Measurements from ENCODE around the gene PPM1M. TPM values are rescaled to one million over a fixed set of nuclear protein-coding genes. Genes with fewer than 3 reads are reported as not detected.

The PPM1M gene
- total RNA-seq, 4 donors from 2014 or later, result 2.0 to 8.4 (median 6.2) TPM

DNA sequence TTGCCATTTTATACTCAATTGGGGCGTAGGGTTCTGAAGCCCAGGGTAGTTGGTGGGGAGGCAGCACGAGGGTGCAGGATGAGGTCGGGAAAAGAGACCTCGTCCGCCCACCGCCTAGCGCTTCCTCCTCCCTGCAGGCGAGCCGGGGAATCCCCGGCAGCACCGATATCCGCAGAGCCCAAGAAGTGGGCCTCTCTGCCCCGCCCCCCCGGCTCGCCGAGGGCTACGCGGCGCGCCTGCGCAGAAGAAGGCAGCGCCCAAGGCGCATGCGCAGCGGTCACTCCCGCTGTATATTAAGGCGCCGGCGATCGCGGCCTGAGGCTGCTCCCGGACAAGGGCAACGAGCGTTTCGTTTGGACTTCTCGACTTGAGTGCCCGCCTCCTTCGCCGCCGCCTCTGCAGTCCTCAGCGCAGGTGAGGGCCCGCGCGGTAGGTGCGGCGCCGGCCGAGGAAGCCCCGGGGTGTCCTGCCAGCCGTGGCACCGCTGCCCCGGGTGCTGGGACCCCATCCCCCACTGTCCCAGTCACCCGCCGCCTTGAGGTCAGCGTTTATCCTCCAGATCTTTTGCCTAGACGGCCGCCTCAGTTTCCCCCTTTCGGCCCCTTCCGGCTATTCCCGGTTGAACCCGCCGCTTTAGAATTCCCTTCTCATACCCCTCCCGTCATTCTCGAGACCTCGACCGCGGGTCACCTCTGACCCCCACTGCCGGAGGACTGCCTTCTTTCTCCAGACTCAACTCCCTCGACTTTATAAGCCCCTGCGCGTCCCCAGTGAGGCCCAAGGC lies 47.5 kb upstream of the PPM1M start, which contains the start of gene ALAS1:
Gene ALAS1 (plus strand): TSS at position 319 of the 784 bp plus-strand sequence. CDS start 1,082 bp downstream, outside the sequence.
- Histone ChIP-seq H3K4me1 (peaks cover 20 to 82% (median 33%) of the 10 kb centered on the region in 4 donors), H3K27ac (peak within 1 kb of the TSS; percentile 87 to 93 (median 89)), H3K27me3 (no peaks in the 10 kb centered on the region), H3K36me3 (peaks cover 0 to 11% (median 4%) of the 10 kb centered on the region in 4 donors), H3K4me3 (peak within 1 kb of the TSS; percentile 65 to 99 (median 80)), H3K9me3 (no peaks in the 10 kb centered on the region)
- DNase-seq, result peak; percentile 96
- WGBS, 2 donors (ENCODE audit: low coverage in 1 of 2), result 0% methylated on average over 9 to 53 of the region's 71 CpGs
- intact Hi-C loops (cut with DNase I; ENCODE audit: low total_unique reads) (no loop called here), in situ Hi-C loops (cut with MboI; ENCODE audit: low pct_ligation_motif_present in 1 of 4, low pct_unique_long_range_greater_than_20kb in 1 of 4, low sequenced_read_pairs in 3 of 4) (no loop called here)
- TF ChIP-seq POLR2AphosphoS5 (IDR thresholded peaks at IDR 0.05) (peak; percentile 95 to 99 (median 98)), EP300 (IDR thresholded peaks at IDR 0.05; ENCODE audit: low read depth) (peak; percentile 5), POLR2A (IDR thresholded peaks at IDR 0.05) (peak; percentile 97)
- TF ChIP-seq, protein P1, sequence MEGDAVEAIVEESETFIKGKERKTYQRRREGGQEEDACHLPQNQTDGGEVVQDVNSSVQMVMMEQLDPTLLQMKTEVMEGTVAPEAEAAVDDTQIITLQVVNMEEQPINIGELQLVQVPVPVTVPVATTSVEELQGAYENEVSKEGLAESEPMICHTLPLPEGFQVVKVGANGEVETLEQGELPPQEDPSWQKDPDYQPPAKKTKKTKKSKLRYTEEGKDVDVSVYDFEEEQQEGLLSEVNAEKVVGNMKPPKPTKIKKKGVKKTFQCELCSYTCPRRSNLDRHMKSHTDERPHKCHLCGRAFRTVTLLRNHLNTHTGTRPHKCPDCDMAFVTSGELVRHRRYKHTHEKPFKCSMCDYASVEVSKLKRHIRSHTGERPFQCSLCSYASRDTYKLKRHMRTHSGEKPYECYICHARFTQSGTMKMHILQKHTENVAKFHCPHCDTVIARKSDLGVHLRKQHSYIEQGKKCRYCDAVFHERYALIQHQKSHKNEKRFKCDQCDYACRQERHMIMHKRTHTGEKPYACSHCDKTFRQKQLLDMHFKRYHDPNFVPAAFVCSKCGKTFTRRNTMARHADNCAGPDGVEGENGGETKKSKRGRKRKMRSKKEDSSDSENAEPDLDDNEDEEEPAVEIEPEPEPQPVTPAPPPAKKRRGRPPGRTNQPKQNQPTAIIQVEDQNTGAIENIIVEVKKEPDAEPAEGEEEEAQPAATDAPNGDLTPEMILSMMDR (IDR thresholded peaks at IDR 0.05), result peak in 3 of 5 experiments; percentile 15 to 59 (median 37)

DNA sequence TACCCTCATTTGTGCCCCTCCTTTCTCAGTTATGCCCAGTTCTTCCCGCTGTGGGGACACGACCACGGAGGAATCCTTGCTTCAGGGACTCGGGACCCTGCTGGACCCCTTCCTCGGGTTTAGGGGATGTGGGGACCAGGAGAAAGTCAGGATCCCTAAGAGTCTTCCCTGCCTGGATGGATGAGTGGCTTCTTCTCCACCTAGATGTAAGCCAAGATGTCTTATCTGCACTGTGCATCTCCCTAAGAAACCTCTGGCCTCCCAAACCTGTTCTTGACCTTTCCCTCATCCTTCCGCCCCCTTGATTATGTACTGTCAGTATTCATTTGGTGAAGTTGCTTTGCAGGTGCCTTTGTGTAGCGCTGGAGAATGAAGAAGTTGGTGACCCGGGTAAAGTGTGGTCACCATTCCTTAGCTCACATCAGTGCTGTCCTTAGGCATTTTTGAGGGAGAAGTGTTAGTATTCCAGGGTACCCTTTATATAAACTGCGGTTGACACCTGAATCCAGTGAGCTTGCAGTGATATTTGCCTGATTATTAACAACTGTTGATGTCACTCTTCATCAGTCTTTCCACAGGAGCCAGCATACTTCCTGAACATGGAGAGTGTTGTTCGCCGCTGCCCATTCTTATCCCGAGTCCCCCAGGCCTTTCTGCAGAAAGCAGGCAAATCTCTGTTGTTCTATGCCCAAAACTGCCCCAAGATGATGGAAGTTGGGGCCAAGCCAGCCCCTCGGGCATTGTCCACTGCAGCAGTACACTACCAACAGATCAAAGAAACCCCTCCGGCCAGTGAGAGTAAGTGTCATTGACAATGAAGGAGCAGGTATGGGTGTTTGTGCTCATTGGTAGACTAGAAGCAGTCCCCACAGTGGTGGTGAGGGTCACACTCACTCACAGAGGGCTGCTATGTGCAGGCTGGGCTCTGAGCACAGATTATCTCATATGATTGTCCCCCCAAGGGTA lies 46.6 kb upstream of the PPM1M start:
- Histone ChIP-seq H3K9me3 (no peaks in the 10 kb centered on the region), H3K4me3 (peak overlapping the region; percentile 65 to 99 (median 80)), H3K27ac (peak overlapping the region; percentile 87 to 93 (median 89)), H3K4me1 (peaks cover 20 to 88% (median 34%) of the 10 kb centered on the region in 4 donors), H3K36me3 (peaks cover 0 to 20% (median 7%) of the 10 kb centered on the region in 4 donors), H3K27me3 (no peaks in the 10 kb centered on the region)
- DNase-seq, result no peak
- 39 to 85% methylated on average over 4 to 14 of the region's 14 CpGs for WGBS, 2 donors (ENCODE audit: low coverage in 1 of 2)
- TF ChIP-seq EP300 (IDR thresholded peaks at IDR 0.05; ENCODE audit: low read depth) (no peak), POLR2AphosphoS5 (IDR thresholded peaks at IDR 0.05) (no peak), POLR2A (IDR thresholded peaks at IDR 0.05) (no peak)
- TF ChIP-seq, protein P1 (IDR thresholded peaks at IDR 0.05), result no peak
- intact Hi-C loops (cut with DNase I; ENCODE audit: low total_unique reads), result no loop called here
- in situ Hi-C loops (cut with MboI; ENCODE audit: low pct_ligation_motif_present in 1 of 4, low pct_unique_long_range_greater_than_20kb in 1 of 4, low sequenced_read_pairs in 3 of 4), result no loop called here

DNA sequence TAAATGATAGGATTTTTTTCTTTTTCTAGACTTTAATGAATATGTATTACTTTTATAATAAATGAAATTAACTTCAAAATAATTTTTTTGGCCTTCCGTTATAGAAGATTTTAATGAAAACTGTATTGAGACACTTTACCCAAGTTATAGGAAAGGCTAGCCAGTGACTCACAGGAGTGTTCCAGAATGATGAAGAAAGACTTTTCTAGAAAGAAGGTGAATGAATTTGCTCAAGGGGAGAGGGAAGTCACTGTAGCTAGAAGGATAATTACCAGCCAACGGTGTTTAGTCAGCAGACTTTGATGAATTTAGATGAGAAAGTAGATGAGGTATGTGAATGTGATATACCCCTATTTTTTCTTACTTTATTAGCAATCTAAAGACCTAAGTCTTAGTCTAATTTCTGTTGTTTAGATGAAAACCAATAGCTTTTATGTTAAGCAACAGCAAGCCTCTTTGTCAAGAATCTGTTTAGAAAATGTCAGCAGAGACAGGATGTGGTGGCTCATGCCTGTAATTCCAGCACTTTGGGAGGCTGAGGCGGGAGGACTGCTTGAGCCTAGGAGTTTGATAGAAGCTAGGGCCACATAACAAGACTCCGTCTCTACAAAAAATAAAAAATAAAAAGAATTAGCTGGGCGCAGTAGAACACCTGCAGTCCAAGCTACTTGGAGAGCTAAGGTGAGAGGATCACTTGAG lies 44.4 kb upstream of the PPM1M start:
- H3K27me3 ChIP-seq, result no peaks in the 10 kb centered on the region
- no peak overlapping the region for H3K4me3 ChIP-seq
- in situ Hi-C loops (cut with MboI; ENCODE audit: low pct_ligation_motif_present in 1 of 4, low pct_unique_long_range_greater_than_20kb in 1 of 4, low sequenced_read_pairs in 3 of 4), result no loop called here
- H3K4me1 ChIP-seq, result peaks cover 20 to 67% (median 35%) of the 10 kb centered on the region in 4 donors
- no peak overlapping the region for H3K27ac ChIP-seq
- peaks cover 0 to 42% (median 15%) of the 10 kb centered on the region in 4 donors for H3K36me3 ChIP-seq
- TF ChIP-seq POLR2AphosphoS5 (IDR thresholded peaks at IDR 0.05) (no peak), POLR2A (IDR thresholded peaks at IDR 0.05) (no peak), EP300 (IDR thresholded peaks at IDR 0.05; ENCODE audit: low read depth) (no peak)
- TF ChIP-seq, protein P1 (IDR thresholded peaks at IDR 0.05), result no peak
- 80 to 92% methylated on average over 3 to 5 of the region's 5 CpGs for WGBS, 2 donors (ENCODE audit: low coverage in 1 of 2)
- no peak for DNase-seq
- intact Hi-C loops (cut with DNase I; ENCODE audit: low total_unique reads), result no loop called here
- H3K9me3 ChIP-seq, result no peaks in the 10 kb centered on the region

Data from transverse colon (tissue), 4 donors.